SIG-M5 (cell line): ENCODE results near the gene ULK2.

ENCODE experiments used
- DNase-seq: peaks from one replicate; lab custom pipeline; 2025; lab: John Stamatoyannopoulos, UW

Gene ULK2

GRCh38 chr17:19726631-19727376 lies 140.9 kb downstream of the ULK2 start:
- DNase-seq, result no peak

- DNase-seq, result no peak
Observed at GRCh38 chr17:19725486-19725885, 142.2 kb downstream of the ULK2 start.

- DNase-seq, result no peak
Observed at GRCh38 chr17:19724501-19725420, 143.0 kb downstream of the ULK2 start.

GRCh38 chr17:19723964-19724363 lies 143.8 kb downstream of the ULK2 start:
- DNase-seq, result no peak
